B cell (primary cell): ENCODE results near the gene GCA. TPM values are rescaled to one million over a fixed set of nuclear protein-coding genes. Genes with fewer than 3 reads are reported as not detected.

Experiments used
- ATAC-seq: fragments of 200-7000 bp; cut with Tn5 transposase; one replicate; pipeline ENCODE4 v1.10.0; 2021; ENCODE audit warnings: low read depth, mild to moderate bottlenecking, moderate number of reproducible peaks, moderate library complexity
- CTCF ChIA-PET: fragments of 350-600 bp; sonication (Branson Sonifier 250); formaldehyde crosslinking; loops from one replicate; lab custom pipeline; 2021; ENCODE audit warnings: antibody characterized with exemption, inconsistent platforms; lab: Charles Lee
- POLR2A ChIA-PET: fragments of 350-600 bp; sonication (Branson Sonifier 250); formaldehyde crosslinking; loops from one replicate; lab custom pipeline; 2021; ENCODE audit warnings: antibody characterized with exemption; lab: Charles Lee
- DNase-seq: peaks from one replicate; pipeline ENCODE4 v3.0.0; 2013
- H2AFZ ChIP-seq: 2 replicates; pipeline ENCODE4 v1.6.1; 2012; ENCODE audit warnings: mild to moderate bottlenecking, low read depth, low read length; ENCODE audit not compliant: insufficient read depth, poor library complexity, severe bottlenecking
- H3K27ac ChIP-seq, 2 donors: 1 replicate in 1 of 2; 2 replicates in 1 of 2; pipeline ENCODE4 v1.5.1; 2012 to 2013; ENCODE audit warnings: low read length in 2 of 2, mild to moderate bottlenecking in 2 of 2, moderate library complexity in 1 of 2
- H3K27me3 ChIP-seq, 4 experiments: fragments of 200-600 bp in 1 of 4; sonication (generic) in 1 of 4; replicated peaks in 1 of 4; 1 replicate in 2 of 4; 2 replicates in 2 of 4; pipeline versions ENCODE4 v1.6.1 to v1.7.0; 2013 to 2016; ENCODE audit warnings: low read length in 3 of 4, mild to moderate bottlenecking in 2 of 4, mixed read lengths in 1 of 4, moderate library complexity in 1 of 4; ENCODE audit not compliant: insufficient read depth in 4 of 4, control insufficient read depth in 3 of 4; ENCODE audit errors: control extremely low read depth in 1 of 4
- H3K36me3 ChIP-seq, 2 experiments: replicated peaks in 1 of 2; 1 replicate in 1 of 2; 2 replicates in 1 of 2; pipeline versions ENCODE4 v1.6.1 to v1.7.1; 2013; ENCODE audit warnings: low read length in 1 of 2; ENCODE audit not compliant: insufficient read depth in 2 of 2, control insufficient read depth in 1 of 2; ENCODE audit errors: control extremely low read depth in 1 of 2, extremely low read depth in 1 of 2
- H3K4me1 ChIP-seq, 2 donors: fragments of 200-600 bp in 1 of 2; sonication (generic) in 1 of 2; 1 replicate in 1 of 2; 2 replicates in 1 of 2; pipeline versions ENCODE4 v1.5.1 to v1.6.1; 2013 to 2017; ENCODE audit warnings: low read length in 2 of 2; ENCODE audit not compliant: control insufficient read depth in 2 of 2, insufficient read depth in 2 of 2
- H3K4me2 ChIP-seq: replicated peaks from 2 replicates; pipeline ENCODE3; 2012; ENCODE audit warnings: mild to moderate bottlenecking, low read depth, low read length; ENCODE audit not compliant: poor library complexity, severe bottlenecking
- H3K4me3 ChIP-seq, 5 experiments: fragments of 200-600 bp in 1 of 5; sonication (generic) in 1 of 5; 1 replicate in 3 of 5; 2 replicates in 2 of 5; pipeline versions ENCODE4 v1.5.1 to v1.7.0; 2011 to 2016; ENCODE audit warnings: low read length in 4 of 5, mild to moderate bottlenecking in 4 of 5, low read depth in 2 of 5, control low read depth in 1 of 5, moderate library complexity in 1 of 5; ENCODE audit not compliant: insufficient read depth in 1 of 5; ENCODE audit errors: control extremely low read depth in 1 of 5, extremely low read depth in 1 of 5
- H3K79me2 ChIP-seq: fragments of 200-600 bp; sonication (generic); one replicate; pipeline ENCODE4 v1.6.0; 2016; ENCODE audit warnings: low read length; ENCODE audit not compliant: control insufficient read depth, insufficient read depth
- H3K9ac ChIP-seq: fragments of 200-600 bp; sonication (generic); 2 replicates; pipeline ENCODE4 v1.6.1; 2017; ENCODE audit warnings: mild to moderate bottlenecking, low read length, moderate library complexity
- H3K9me3 ChIP-seq, 3 donors: one replicate each; pipeline versions ENCODE4 v1.6.1 to v1.7.1; 2013; ENCODE audit warnings: low read length in 2 of 3; ENCODE audit not compliant: control insufficient read depth in 2 of 3, insufficient read depth in 1 of 3; ENCODE audit errors: control extremely low read depth in 1 of 3
- H4K20me1 ChIP-seq: 2 replicates; pipeline ENCODE4 v1.6.0; 2012; ENCODE audit warnings: mild to moderate bottlenecking, low read length; ENCODE audit not compliant: insufficient read depth, control insufficient read depth, poor library complexity, severe bottlenecking
- H3K27ac Mint-ChIP-seq: one replicate; pipeline ENCODE4 v1.8.0; 2021; ENCODE audit warnings: mixed read lengths
- H3K27me3 Mint-ChIP-seq: one replicate; pipeline ENCODE4 v1.8.0; 2021; ENCODE audit warnings: mixed read lengths
- H3K4me1 Mint-ChIP-seq: one replicate; pipeline ENCODE4 v1.8.0; 2021; ENCODE audit warnings: mixed read lengths
- H3K4me3 Mint-ChIP-seq: one replicate; pipeline ENCODE4 v1.8.0; 2021; ENCODE audit warnings: mixed read lengths
- H3K9me3 Mint-ChIP-seq: one replicate; pipeline ENCODE4 v1.8.0; 2022; ENCODE audit warnings: mixed read lengths; ENCODE audit not compliant: insufficient read depth
- CTCF ChIP-seq: fragments of 200-600 bp; IDR thresholded peaks from one replicate; pipeline ENCODE4 v1.8.0; 2022; ENCODE audit warnings: antibody characterized with exemption, mild to moderate bottlenecking
- EZH2 ChIP-seq: IDR thresholded peaks from 2 replicates; pipeline ENCODE4 v1.6.1; 2012; ENCODE audit warnings: borderline replicate concordance, low read depth, mild to moderate bottlenecking, moderate library complexity, low read length; ENCODE audit not compliant: insufficient read depth, poor library complexity, severe bottlenecking
- WGBS: methylation state at CpG from one replicate; pipeline ENCODE4 v1.1.5; 2013; ENCODE audit warnings: missing lambda C conversion rate; ENCODE audit not compliant: insufficient coverage; 5-methylcytosine and 5-hydroxymethylcytosine counted together
- intact Hi-C: fragments of 100-400 bp; cut with micrococcal nuclease; formaldehyde crosslinking; loops from one replicate; pipeline ENCODE4 v1.10.0; 2022
- polyA plus RNA-seq: library from polyadenylated mRNA; depleted of rRNA; stranded (reverse); fragments of >200 nt; gene quantifications from 2 replicates; pipeline ENCODE4 v1.2.3, GENCODE V29; 2012
- total RNA-seq, 2 donors: library from RNA; stranded (reverse); fragments of 120-200 nt in 1 of 2; gene quantifications; 1 replicate in 1 of 2; 2 replicates in 1 of 2; pipeline versions ENCODE4 v1.2.3 to v1.2.4, GENCODE V29; 2013 to 2022

Gene GCA
- total and polyA plus RNA-seq, 2 donors (not counting 1 experiment from before 2014, with no cell fraction given): 17.9 to 33.0 TPM

GRCh38 chr2:162317861-162318327 is 26.0 kb upstream of the GCA start:
- peaks cover 71% of the 10 kb centered on the region for H3K79me2 ChIP-seq
- peak overlapping the region; percentile 99 to 100 for H3K27ac ChIP-seq
- no peak for TF ChIP-seq CTCF
- no peak for TF ChIP-seq EZH2
- no peaks in the 10 kb centered on the region for H3K9me3 ChIP-seq
- intact Hi-C loops: loop anchor here (1.0 to 2.0 kb wide), 3 partner anchors 17 to 26 kb away; partner anchors contain the start of gene GCA
- peak; percentile 2 for ATAC-seq
- DNase-seq: no peak
- peaks cover 65% of the 10 kb centered on the region for H3K4me1 Mint-ChIP-seq
- peaks cover 34 to 48% of the 10 kb centered on the region in 2 donors for H3K4me1 ChIP-seq
- peak overlapping the region; percentile 89 for H3K4me2 ChIP-seq
- no peaks in the 10 kb centered on the region for H3K27me3 ChIP-seq
- H2AFZ ChIP-seq: peak overlapping the region; percentile 77
- ChIA-PET POLR2A (interaction anchor here (1.2 to 1.9 kb wide), 2 partner anchors 20 to 26 kb away, joined by 6 to 11 read pairs; partner anchors contain the start of gene GCA), CTCF (interaction anchor here (1.1 to 5.5 kb wide), 6 partner anchors 10 to 28 kb away, joined by 3 to 91 read pairs (median 12); partner anchors contain the start of gene GCA)
- WGBS: under 1% methylated on average over 15 of the region's 16 CpGs
- H3K4me3 Mint-ChIP-seq: peak overlapping the region; percentile 96
- peaks cover 8% of the 10 kb centered on the region for H4K20me1 ChIP-seq
- H3K4me3 ChIP-seq: peak overlapping the region; percentile 77 to 97 (median 86)
- no peaks in the 10 kb centered on the region for H3K27me3 Mint-ChIP-seq
- peak overlapping the region; percentile 98 for H3K9ac ChIP-seq
- peaks cover 0 to 3% of the 10 kb centered on the region in 2 experiments for H3K36me3 ChIP-seq
- H3K9me3 Mint-ChIP-seq: no peaks in the 10 kb centered on the region
- peak overlapping the region; percentile 99 for H3K27ac Mint-ChIP-seq
